Lower leg skin (tissue), 3 donors: ENCODE results near the gene ACYP2.

Experiments used
- CTCF ChIP-seq, 3 donors: fragments of 450-650 bp; IDR thresholded peaks; one replicate each; pipeline ENCODE4 v1.5.1; 2016; ENCODE audit warnings: antibody characterized with exemption in 3 of 3, mild to moderate bottlenecking in 3 of 3, moderate library complexity in 2 of 3
- POLR2A ChIP-seq, 2 donors: fragments of 450-650 bp; IDR thresholded peaks; one replicate each; pipeline ENCODE4 v1.6.1; 2016 to 2017; ENCODE audit warnings: antibody characterized with exemption in 2 of 2, mild to moderate bottlenecking in 1 of 2, moderate library complexity in 1 of 2

- TF ChIP-seq POLR2A (IDR thresholded peaks at IDR 0.05) (no peak), CTCF (IDR thresholded peaks at IDR 0.05) (no peak)
Measured at GRCh38 chr2:54139210-54139609, 23.8 kb downstream of the ACYP2 start.
